IMR-90 (cell line): ENCODE measurements around the gene MADD. TPM values are rescaled to one million over a fixed set of nuclear protein-coding genes. Genes with fewer than 3 reads are reported as not detected.
A peak's percentile ranks its signal among the peaks of the same experiment; 100 is the strongest.

Experiments used
- ATAC-seq: fragments of 200-7000 bp; cut with Tn5 transposase; 2 replicates; pipeline ENCODE4 v1.9.1; 2020; ENCODE audit warnings: low read depth, mild to moderate bottlenecking, moderate library complexity
- BruUV-seq: library from RNA; stranded (reverse); fragments of 400-500 nt; replicated peaks from 2 replicates; lab custom pipeline; 2021; lab: Mats Ljungman, UMichigan
- CTCF ChIA-PET: fragments of 300-600 bp; formaldehyde crosslinking; extraction: SDS; loops from one replicate; lab custom pipeline; 2021; ENCODE audit warnings: antibody characterized with exemption; lab: Yijun Ruan, JAX
- POLR2A ChIA-PET: fragments of 300-600 bp; sonication (Branson Sonifier 250); formaldehyde crosslinking; loops from one replicate; lab custom pipeline; 2022; ENCODE audit warnings: antibody characterized with exemption; ENCODE audit not compliant: unreplicated experiment; lab: Charles Lee
- DNase-seq: peaks from one replicate; pipeline ENCODE4 v3.0.0; 2013
- H2AFZ ChIP-seq: replicated peaks from 2 replicates; pipeline ENCODE3; 2013; ENCODE audit warnings: low read length, mild to moderate bottlenecking; ENCODE audit not compliant: poor library complexity
- H2AK5ac ChIP-seq: 2 replicates; pipeline ENCODE4 v1.6.1; 2013; ENCODE audit warnings: low read depth, low read length, inconsistent platforms
- H2AK9ac ChIP-seq: replicated peaks from 2 replicates; pipeline ENCODE3; 2013; ENCODE audit warnings: mild to moderate bottlenecking, low read depth, low read length, moderate library complexity; ENCODE audit not compliant: poor library complexity
- H2BK120ac ChIP-seq: 2 replicates; pipeline ENCODE4 v1.6.1; 2013; ENCODE audit warnings: low read depth, low read length, inconsistent platforms
- H2BK15ac ChIP-seq: 3 replicates; pipeline ENCODE4 v1.6.1; 2013; ENCODE audit warnings: low read depth, low read length, inconsistent platforms
- H2BK20ac ChIP-seq: 2 replicates; pipeline ENCODE4 v1.6.1; 2013; ENCODE audit warnings: low read depth, mild to moderate bottlenecking, inconsistent platforms, low read length, moderate library complexity
- H2BK5ac ChIP-seq: 2 replicates; pipeline ENCODE4 v1.6.1; 2013; ENCODE audit warnings: mild to moderate bottlenecking, low read depth, low read length, inconsistent platforms; ENCODE audit not compliant: poor library complexity, severe bottlenecking
- H3K14ac ChIP-seq: replicated peaks from 2 replicates; pipeline ENCODE4 v1.6.1; 2013; ENCODE audit warnings: low read depth, low read length, inconsistent platforms
- H3K18ac ChIP-seq: 2 replicates; pipeline ENCODE4 v1.6.1; 2013; ENCODE audit warnings: low read depth, low read length, control low read depth
- H3K23ac ChIP-seq: 2 replicates; pipeline ENCODE4 v1.6.1; 2013; ENCODE audit warnings: low read depth, low read length, inconsistent platforms
- H3K27ac ChIP-seq: 2 replicates; pipeline ENCODE4 v1.5.1; 2013; ENCODE audit warnings: mild to moderate bottlenecking, control low read depth, low read length; ENCODE audit not compliant: insufficient read depth
- H3K27me3 ChIP-seq: 2 replicates; pipeline ENCODE4 v1.6.1; 2013; ENCODE audit warnings: low read length; ENCODE audit not compliant: control insufficient read depth, insufficient read depth
- H3K36me3 ChIP-seq: 2 replicates; pipeline ENCODE4 v1.6.1; 2013; ENCODE audit warnings: low read length, mixed read lengths; ENCODE audit not compliant: control insufficient read depth, insufficient read depth
- H3K4ac ChIP-seq: 2 replicates; pipeline ENCODE4 v1.6.1; 2013; ENCODE audit warnings: low read depth, low read length, inconsistent platforms
- H3K4me1 ChIP-seq: 2 replicates; pipeline ENCODE4 v1.6.1; 2013; ENCODE audit warnings: low read length, mixed read lengths; ENCODE audit not compliant: control insufficient read depth, insufficient read depth
- H3K4me2 ChIP-seq: 2 replicates; pipeline ENCODE4 v1.6.1; 2013; ENCODE audit warnings: low read depth, mild to moderate bottlenecking, control low read depth, low read length, moderate library complexity
- H3K4me3 ChIP-seq: 2 replicates; pipeline ENCODE4 v1.5.1; 2013; ENCODE audit warnings: low read depth, mild to moderate bottlenecking, control low read depth, low read length, moderate library complexity; ENCODE audit not compliant: insufficient read depth
- H3K56ac ChIP-seq: 2 replicates; pipeline ENCODE4 v1.6.1; 2013; ENCODE audit warnings: low read length, inconsistent platforms; ENCODE audit not compliant: insufficient read depth; ENCODE audit errors: extremely low read depth
- H3K79me1 ChIP-seq, 2 experiments: 2 replicates each; pipeline ENCODE4 v1.6.1; 2013; ENCODE audit warnings: low read length in 2 of 2, inconsistent platforms in 1 of 2, low read depth in 1 of 2
- H3K9ac ChIP-seq: 2 replicates; pipeline ENCODE4 v1.6.1; 2013; ENCODE audit warnings: low read depth, low read length, control low read depth
- H3K9me1 ChIP-seq: 2 replicates; pipeline ENCODE4 v1.6.1; 2013; ENCODE audit warnings: low read length, inconsistent platforms; ENCODE audit not compliant: insufficient read depth
- H3K9me3 ChIP-seq: 2 replicates; pipeline ENCODE4 v1.6.1; 2013; ENCODE audit warnings: low read length; ENCODE audit not compliant: control insufficient read depth, insufficient read depth
- H4K20me1 ChIP-seq: 2 replicates; pipeline ENCODE4 v1.6.1; 2013; ENCODE audit warnings: low read length, inconsistent platforms; ENCODE audit not compliant: insufficient read depth
- H4K5ac ChIP-seq: 2 replicates; pipeline ENCODE4 v1.6.1; 2013; ENCODE audit warnings: mild to moderate bottlenecking, low read depth, low read length, control low read depth
- H4K8ac ChIP-seq, 2 experiments: 2 replicates each; pipeline ENCODE4 v1.6.1; 2013; ENCODE audit warnings: low read depth in 2 of 2, low read length in 2 of 2, control low read depth in 1 of 2, inconsistent platforms in 1 of 2
- H4K91ac ChIP-seq: 2 replicates; pipeline ENCODE4 v1.6.1; 2013; ENCODE audit warnings: low read depth, low read length, inconsistent platforms; ENCODE audit not compliant: insufficient read depth
- MAZ ChIP-seq: IDR thresholded peaks from 2 replicates; pipeline ENCODE4 v1.6.1; 2012; ENCODE audit warnings: low read depth, mild to moderate bottlenecking, low read length, improper control_type of control experiment, moderate library complexity, borderline replicate concordance
- POLR2A ChIP-seq: IDR thresholded peaks from 2 replicates; pipeline ENCODE4 v1.6.1; 2012; ENCODE audit warnings: mild to moderate bottlenecking, low read depth, low read length
- RAD21 ChIP-seq: IDR thresholded peaks from 2 replicates; pipeline ENCODE4 v1.6.1; 2012; ENCODE audit warnings: low read length, improper control_type of control experiment
- RCOR1 ChIP-seq: IDR thresholded peaks from 2 replicates; pipeline ENCODE4 v1.6.1; 2012; ENCODE audit warnings: mild to moderate bottlenecking, low read length, improper control_type of control experiment; ENCODE audit not compliant: insufficient replicate concordance
- WGBS, 2 experiments: methylation state at CpG; one replicate each; pipeline versions ENCODE4 v1.1.5 to v1.1.7; 2013; ENCODE audit warnings: missing lambda C conversion rate in 2 of 2; ENCODE audit not compliant: insufficient read length in 1 of 2; ENCODE audit errors: extremely low coverage in 2 of 2; 5-methylcytosine and 5-hydroxymethylcytosine counted together
- dilution Hi-C: fragments of 300-500 bp; cut with HindIII; formaldehyde crosslinking; loops from one replicate; pipeline ENCODE4 v1.14.3; 2018; ENCODE audit warnings: low sequenced_read_pairs; ENCODE audit not compliant: unreplicated experiment
- in situ Hi-C: fragments of 300-500 bp; cut with MboI; formaldehyde crosslinking; loops from 3 replicates; pipeline ENCODE4 v1.14.3; 2019; ENCODE audit warnings: low sequenced_read_pairs, inconsistent platforms, mixed read lengths
- intact Hi-C: fragments of 100-400 bp; cut with micrococcal nuclease; formaldehyde crosslinking; loops from 2 replicates; pipeline ENCODE4 v1.10.0; 2022
- polyA plus RNA-seq, 3 experiments: library from polyadenylated mRNA; depleted of rRNA; stranded (reverse); fragments of >200 nt; gene quantifications; 2 replicates each; pipeline ENCODE4 v1.2.3, GENCODE V29; 2012; ENCODE audit warnings: low replicate concordance in 1 of 3
- total RNA-seq: library from RNA; depleted of rRNA; stranded (reverse); fragments of >200 nt; gene quantifications from 2 replicates; pipeline ENCODE4 v1.2.3, GENCODE V29; 2012
- TF ChIP-seq, protein P1 (sequence below): fragments of 150-350 bp; IDR thresholded peaks from 2 replicates; pipeline ENCODE4 v1.6.1; 2017; ENCODE audit warnings: mild to moderate bottlenecking, antibody characterized with exemption, low read length, low read depth
- TF ChIP-seq, protein P2 (sequence below): conservative IDR thresholded peaks from 2 replicates; pipeline ENCODE4 v1.5.1; 2012; ENCODE audit warnings: mild to moderate bottlenecking, low read depth, low read length, improper control_type of control experiment

The MADD gene
- total and polyA plus RNA-seq, 2 of the 4 experiments (the other 2 are of a cell fraction): 13.3 to 16.4 TPM

- Histone ChIP-seq H3K79me1 (peaks cover 4 to 37% of the 10 kb centered on the region in 2 experiments; a peak in 3 of 4 replicates), H3K23ac (no peak overlapping the region), H3K4me1 (peaks cover 14% of the 10 kb centered on the region), H4K5ac (no peak overlapping the region), H2AFZ (no peak overlapping the region), H3K9ac (no peak overlapping the region), H3K27me3 (no peaks in the 10 kb centered on the region), H3K27ac (no peak overlapping the region), H3K4me2 (no peak overlapping the region), H3K36me3 (peaks cover 46% of the 10 kb centered on the region), H2BK5ac (no peak overlapping the region), H2BK20ac (no peak overlapping the region), H3K4ac (no peak overlapping the region), H2AK9ac (no peak overlapping the region), H3K9me3 (no peaks in the 10 kb centered on the region), H3K56ac (no peak overlapping the region), H3K14ac (no peak overlapping the region), H3K4me3 (no peak overlapping the region), H4K91ac (no peak overlapping the region), H2BK120ac (no peak overlapping the region), H3K9me1 (peaks cover 4% of the 10 kb centered on the region; the same call in 1 of the 2 replicates), H4K8ac (no peak overlapping the region), H2AK5ac (no peak overlapping the region), H4K20me1 (no peaks in the 10 kb centered on the region; the same call in 1 of the 2 replicates), H3K18ac (no peak overlapping the region), H2BK15ac (no peak overlapping the region)
- dilution Hi-C loops: no loop called here
- BruUV-seq: TSS peak; percentile 32
- DNase-seq (peak; percentile 68), ATAC-seq (no peak)
- in situ Hi-C loops: no loop called here
- WGBS, 2 experiments: no CpG with 5 or more reads among the region's 5 CpGs
- ChIA-PET CTCF (interaction anchor here (1.1 kb wide), 1 partner anchor 21 kb away, joined by 3 read pairs; the partner anchor contains the start of gene DDB2), POLR2A (no interaction called here)
- no peak for TF ChIP-seq POLR2A
- no peak for TF ChIP-seq RCOR1
- no peak for TF ChIP-seq MAZ
- TF ChIP-seq, protein P1, sequence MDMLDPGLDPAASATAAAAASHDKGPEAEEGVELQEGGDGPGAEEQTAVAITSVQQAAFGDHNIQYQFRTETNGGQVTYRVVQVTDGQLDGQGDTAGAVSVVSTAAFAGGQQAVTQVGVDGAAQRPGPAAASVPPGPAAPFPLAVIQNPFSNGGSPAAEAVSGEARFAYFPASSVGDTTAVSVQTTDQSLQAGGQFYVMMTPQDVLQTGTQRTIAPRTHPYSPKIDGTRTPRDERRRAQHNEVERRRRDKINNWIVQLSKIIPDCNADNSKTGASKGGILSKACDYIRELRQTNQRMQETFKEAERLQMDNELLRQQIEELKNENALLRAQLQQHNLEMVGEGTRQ: no peak
- TF ChIP-seq, protein P2, sequence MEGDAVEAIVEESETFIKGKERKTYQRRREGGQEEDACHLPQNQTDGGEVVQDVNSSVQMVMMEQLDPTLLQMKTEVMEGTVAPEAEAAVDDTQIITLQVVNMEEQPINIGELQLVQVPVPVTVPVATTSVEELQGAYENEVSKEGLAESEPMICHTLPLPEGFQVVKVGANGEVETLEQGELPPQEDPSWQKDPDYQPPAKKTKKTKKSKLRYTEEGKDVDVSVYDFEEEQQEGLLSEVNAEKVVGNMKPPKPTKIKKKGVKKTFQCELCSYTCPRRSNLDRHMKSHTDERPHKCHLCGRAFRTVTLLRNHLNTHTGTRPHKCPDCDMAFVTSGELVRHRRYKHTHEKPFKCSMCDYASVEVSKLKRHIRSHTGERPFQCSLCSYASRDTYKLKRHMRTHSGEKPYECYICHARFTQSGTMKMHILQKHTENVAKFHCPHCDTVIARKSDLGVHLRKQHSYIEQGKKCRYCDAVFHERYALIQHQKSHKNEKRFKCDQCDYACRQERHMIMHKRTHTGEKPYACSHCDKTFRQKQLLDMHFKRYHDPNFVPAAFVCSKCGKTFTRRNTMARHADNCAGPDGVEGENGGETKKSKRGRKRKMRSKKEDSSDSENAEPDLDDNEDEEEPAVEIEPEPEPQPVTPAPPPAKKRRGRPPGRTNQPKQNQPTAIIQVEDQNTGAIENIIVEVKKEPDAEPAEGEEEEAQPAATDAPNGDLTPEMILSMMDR: no peak
- no peak for TF ChIP-seq RAD21
- intact Hi-C loops: no loop called here
Observed at GRCh38 chr11:47236482-47236881, 33.5 kb upstream of the MADD start.
